Thyroid gland (tissue), 4 donors: ENCODE measurements around the gene CXXC1. TPM values are rescaled to one million over a fixed set of nuclear protein-coding genes. Genes with fewer than 3 reads are reported as not detected.
"Not testable (repeated sequence)": the region's sequence is repeated elsewhere in the genome, so short reads cannot be mapped to it uniquely, and the experiment has no call there.

ENCODE experiments used
- DNase-seq, 2 donors: peaks; one replicate each; pipeline ENCODE4 v3.0.0-alpha.2; 2019
- H3K27ac ChIP-seq, 3 donors: fragments of 200-600 bp; sonication (generic); 1 replicate in 2 of 3; 2 replicates in 1 of 3; pipeline ENCODE4 v1.5.1; 2016 to 2019; ENCODE audit warnings: mild to moderate bottlenecking in 1 of 3, moderate library complexity in 1 of 3
- H3K27me3 ChIP-seq: fragments of 200-600 bp; sonication (generic); one replicate; pipeline ENCODE4 v1.5.1; 2019
- H3K36me3 ChIP-seq, 2 donors: fragments of 200-600 bp; sonication (generic); one replicate each; pipeline ENCODE4 v1.5.1; 2016 to 2019
- H3K4me1 ChIP-seq, 2 donors: fragments of 200-600 bp; sonication (generic); one replicate each; pipeline ENCODE4 v1.5.1; 2017 to 2019
- H3K4me3 ChIP-seq, 3 donors: fragments of 200-600 bp; sonication (generic); replicated peaks in 1 of 3; 1 replicate in 2 of 3; 2 replicates in 1 of 3; pipeline ENCODE4 v1.5.1; 2016; ENCODE audit warnings: mild to moderate bottlenecking in 1 of 3
- H3K9me3 ChIP-seq: fragments of 200-600 bp; sonication (generic); one replicate; pipeline ENCODE4 v1.5.1; 2017
- POLR2A ChIP-seq, 2 donors: fragments of 450-650 bp; IDR thresholded peaks; one replicate each; pipeline ENCODE4 v1.6.1; 2017; ENCODE audit warnings: antibody characterized with exemption in 2 of 2, mild to moderate bottlenecking in 2 of 2, moderate library complexity in 1 of 2
- WGBS, 2 donors: methylation state at CpG; one replicate each; pipeline ENCODE4 v1.1.5; 2017; 5-methylcytosine and 5-hydroxymethylcytosine counted together
- intact Hi-C: fragments of 100-400 bp; cut with DNase I; formaldehyde crosslinking; loops from one replicate; pipeline ENCODE4 v1.15.1; 2023
- total RNA-seq, 4 donors: library from RNA; depleted of rRNA; stranded (reverse); fragments of >200 nt; gene quantifications; one replicate each; pipeline ENCODE4 v1.2.3, GENCODE V29; 2016
- TF ChIP-seq, protein P1 (sequence below), 6 experiments: fragments of 200-600 bp in 3 of 6; fragments of 450-650 bp in 3 of 6; sonication (generic) in 3 of 6; IDR thresholded peaks; one replicate each; pipeline ENCODE4 v1.5.1; 2016 to 2019; ENCODE audit warnings: antibody characterized with exemption in 6 of 6, mild to moderate bottlenecking in 2 of 6, inconsistent platforms in 1 of 6, moderate library complexity in 1 of 6

The CXXC1 gene
- total RNA-seq, 4 donors from 2014 or later: 39.7 to 125 (median 62.7) TPM

DNA sequence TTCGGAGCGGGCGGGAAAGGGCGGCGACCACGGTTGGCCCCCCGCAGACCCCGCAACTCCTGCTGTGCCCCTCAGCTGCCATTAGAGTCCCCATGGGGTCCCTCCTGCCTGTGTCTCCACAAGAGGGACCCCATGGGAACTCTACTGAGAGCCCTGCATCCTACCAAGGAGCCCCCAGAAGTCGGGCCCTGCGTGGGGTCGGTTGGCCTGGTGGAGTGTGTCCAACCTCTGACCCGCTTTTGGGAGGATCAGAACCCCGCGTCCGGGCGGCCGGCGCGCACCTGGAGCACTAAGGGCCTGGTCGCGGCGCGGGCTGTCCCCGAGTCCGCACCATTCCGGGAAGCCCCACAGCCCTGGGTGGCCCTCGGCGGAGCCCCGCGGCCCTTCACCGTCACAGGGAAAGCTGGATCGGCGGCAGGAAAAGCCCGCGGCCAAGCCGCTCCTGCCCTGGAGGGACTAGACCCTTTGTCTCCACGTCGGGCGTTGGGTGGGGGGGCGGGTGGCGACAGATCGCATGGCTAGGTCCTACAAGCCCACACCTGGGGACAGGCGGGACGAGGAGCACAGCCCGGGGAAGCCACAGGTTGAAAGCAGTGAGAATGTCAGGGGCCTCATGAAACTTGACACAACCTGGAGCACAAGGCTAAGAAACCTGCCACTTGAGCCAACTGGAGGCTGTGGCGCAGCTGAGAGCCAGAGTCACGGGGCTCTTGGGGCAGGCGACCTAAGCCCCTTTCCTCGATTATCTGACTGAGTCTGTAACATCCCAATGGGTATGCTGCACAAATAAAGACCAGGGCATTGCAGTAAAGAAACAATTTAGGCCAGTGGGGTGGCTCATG lies 11.2 kb upstream of the CXXC1 start:
- intact Hi-C loops: no loop called here
- no peak for TF ChIP-seq POLR2A (IDR thresholded peaks at IDR 0.05)
- TF ChIP-seq, protein P1, sequence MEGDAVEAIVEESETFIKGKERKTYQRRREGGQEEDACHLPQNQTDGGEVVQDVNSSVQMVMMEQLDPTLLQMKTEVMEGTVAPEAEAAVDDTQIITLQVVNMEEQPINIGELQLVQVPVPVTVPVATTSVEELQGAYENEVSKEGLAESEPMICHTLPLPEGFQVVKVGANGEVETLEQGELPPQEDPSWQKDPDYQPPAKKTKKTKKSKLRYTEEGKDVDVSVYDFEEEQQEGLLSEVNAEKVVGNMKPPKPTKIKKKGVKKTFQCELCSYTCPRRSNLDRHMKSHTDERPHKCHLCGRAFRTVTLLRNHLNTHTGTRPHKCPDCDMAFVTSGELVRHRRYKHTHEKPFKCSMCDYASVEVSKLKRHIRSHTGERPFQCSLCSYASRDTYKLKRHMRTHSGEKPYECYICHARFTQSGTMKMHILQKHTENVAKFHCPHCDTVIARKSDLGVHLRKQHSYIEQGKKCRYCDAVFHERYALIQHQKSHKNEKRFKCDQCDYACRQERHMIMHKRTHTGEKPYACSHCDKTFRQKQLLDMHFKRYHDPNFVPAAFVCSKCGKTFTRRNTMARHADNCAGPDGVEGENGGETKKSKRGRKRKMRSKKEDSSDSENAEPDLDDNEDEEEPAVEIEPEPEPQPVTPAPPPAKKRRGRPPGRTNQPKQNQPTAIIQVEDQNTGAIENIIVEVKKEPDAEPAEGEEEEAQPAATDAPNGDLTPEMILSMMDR (IDR thresholded peaks at IDR 0.05): no peak
- H3K36me3 ChIP-seq: no peaks in the 10 kb centered on the region
- H3K9me3 ChIP-seq: no peaks in the 10 kb centered on the region
- WGBS, 2 donors: 21% methylated on average over 12 to 21 of the region's 49 CpGs
- DNase-seq: peak in 1 of 2 donors; percentile 1
- peak overlapping the region in 2 of 3 donors; percentile 32 to 38 for H3K4me3 ChIP-seq
- H3K27ac ChIP-seq: no peak overlapping the region
- peaks cover 6% of the 10 kb centered on the region in 2 donors for H3K4me1 ChIP-seq
- H3K27me3 ChIP-seq: no peaks in the 10 kb centered on the region

DNA sequence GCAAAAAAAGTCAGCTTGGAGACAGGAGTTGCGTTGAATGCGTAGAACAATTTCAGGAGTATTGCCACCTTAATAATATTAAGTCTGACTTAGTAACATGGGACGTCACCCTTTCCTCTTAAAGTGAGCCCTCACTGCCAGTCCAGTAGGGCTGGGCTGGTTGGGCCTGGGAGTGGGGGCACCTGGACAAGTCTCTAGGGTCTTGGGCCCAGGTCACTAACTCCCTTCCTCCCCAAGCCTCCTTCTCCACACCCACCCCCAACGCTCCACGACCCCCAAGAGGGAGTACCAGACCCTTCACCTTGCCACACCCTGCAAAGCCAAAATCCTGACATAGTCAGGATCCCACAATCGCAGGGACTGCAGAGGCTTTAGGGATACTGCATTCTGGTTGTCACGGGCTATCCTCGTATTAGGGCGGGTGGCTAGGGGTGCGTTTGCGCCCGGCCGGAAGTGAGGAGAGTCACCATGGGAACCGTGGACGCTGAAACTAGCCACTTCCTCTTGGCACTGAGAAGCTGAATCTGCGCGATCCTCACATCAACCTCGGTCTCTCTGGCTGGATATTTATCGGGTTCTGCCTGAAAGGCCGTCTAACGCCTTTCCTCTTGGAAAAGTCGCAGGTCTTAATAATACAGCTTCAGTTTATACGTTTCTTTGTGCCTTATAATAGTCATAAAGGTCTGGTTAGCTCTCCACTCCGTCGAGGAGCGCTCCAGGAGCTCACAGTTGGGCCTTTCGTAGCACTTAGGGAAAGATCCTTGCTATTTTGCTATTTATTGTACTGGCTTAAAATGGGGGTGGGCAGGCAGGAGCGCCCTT lies 10.3 kb upstream of the CXXC1 start:
- intact Hi-C loops: no loop called here
- peak overlapping the region; percentile 32 to 42 (median 38) for H3K4me3 ChIP-seq

DNA sequence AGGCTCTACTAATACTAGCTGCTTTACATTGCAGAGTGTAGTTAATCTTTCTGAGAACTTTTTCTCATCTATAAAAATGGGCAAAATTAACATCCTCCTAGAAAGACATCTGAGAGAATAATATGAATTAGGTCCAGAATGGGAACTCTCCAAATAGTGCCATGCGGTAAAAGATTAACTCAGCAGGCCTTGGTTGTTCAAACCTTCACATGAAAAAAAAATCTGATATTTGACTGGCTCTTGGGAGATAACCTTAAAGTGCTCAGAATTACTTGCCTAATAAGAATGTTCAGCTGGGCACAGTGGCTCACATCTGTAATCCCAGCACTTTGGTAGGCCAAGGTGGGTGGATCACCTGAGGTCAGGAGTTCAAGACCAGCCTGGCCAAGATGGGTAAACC lies 5.5 kb upstream of the CXXC1 start:
- no peaks in the 10 kb centered on the region for H3K4me1 ChIP-seq
- H3K36me3 ChIP-seq: no peaks in the 10 kb centered on the region
- no peak for DNase-seq
- WGBS, 2 donors: 94 to 100% methylated on average over 1 of the region's 1 CpG
- no peaks in the 10 kb centered on the region for H3K27me3 ChIP-seq
- intact Hi-C loops: no loop called here
- H3K27ac ChIP-seq: no peak overlapping the region
- no peak overlapping the region for H3K4me3 ChIP-seq
- TF ChIP-seq POLR2A (IDR thresholded peaks at IDR 0.05): no peak
- TF ChIP-seq, protein P1 (IDR thresholded peaks at IDR 0.05): no peak
- no peaks in the 10 kb centered on the region for H3K9me3 ChIP-seq

More for the DNA sequence above, 10.3 kb upstream of the CXXC1 start:
- peak; percentile 77 to 78 for DNase-seq
- TF ChIP-seq, protein P1 (IDR thresholded peaks at IDR 0.05): no peak
- TF ChIP-seq POLR2A (IDR thresholded peaks at IDR 0.05): no peak
- Histone ChIP-seq H3K9me3 (no peaks in the 10 kb centered on the region), H3K36me3 (no peaks in the 10 kb centered on the region), H3K27me3 (no peaks in the 10 kb centered on the region), H3K4me1 (peaks cover 6% of the 10 kb centered on the region in 2 donors), H3K27ac (no peak overlapping the region)
- WGBS, 2 donors: 12 to 16% methylated on average over 28 of the region's 28 CpGs

DNA sequence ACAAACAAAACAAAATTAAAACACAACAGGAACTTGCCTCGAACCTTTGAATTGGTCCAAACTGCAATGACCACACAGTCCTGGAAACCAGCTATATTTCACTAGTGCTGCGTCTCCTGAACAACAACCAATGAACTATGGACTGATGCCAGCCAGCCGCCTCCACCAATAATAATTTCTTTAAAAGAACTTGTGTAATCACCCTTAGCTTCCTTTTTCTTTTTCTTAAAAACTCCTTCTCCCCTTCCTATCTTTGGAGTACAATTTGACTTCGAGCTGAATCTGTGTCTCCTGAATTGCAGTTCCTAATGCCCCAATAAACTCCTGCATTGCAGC lies 1.6 kb upstream of the CXXC1 start:
- intact Hi-C loops: loop anchor here (10.0 kb wide), 1 partner anchor 66 kb away; no protein-coding TSS in a partner anchor
- Histone ChIP-seq H3K36me3 (peaks cover 3 to 4% of the 10 kb centered on the region in 2 donors), H3K9me3 (no peaks in the 10 kb centered on the region), H3K27ac (no peak overlapping the region), H3K27me3 (no peaks in the 10 kb centered on the region), H3K4me3 (no peak overlapping the region), H3K4me1 (no peaks in the 10 kb centered on the region)
- WGBS, 2 donors: 89 to 96% methylated on average over 4 of the region's 4 CpGs
- TF ChIP-seq POLR2A (IDR thresholded peaks at IDR 0.05): no peak
- TF ChIP-seq, protein P1 (IDR thresholded peaks at IDR 0.05): no peak
- no peak for DNase-seq

DNA sequence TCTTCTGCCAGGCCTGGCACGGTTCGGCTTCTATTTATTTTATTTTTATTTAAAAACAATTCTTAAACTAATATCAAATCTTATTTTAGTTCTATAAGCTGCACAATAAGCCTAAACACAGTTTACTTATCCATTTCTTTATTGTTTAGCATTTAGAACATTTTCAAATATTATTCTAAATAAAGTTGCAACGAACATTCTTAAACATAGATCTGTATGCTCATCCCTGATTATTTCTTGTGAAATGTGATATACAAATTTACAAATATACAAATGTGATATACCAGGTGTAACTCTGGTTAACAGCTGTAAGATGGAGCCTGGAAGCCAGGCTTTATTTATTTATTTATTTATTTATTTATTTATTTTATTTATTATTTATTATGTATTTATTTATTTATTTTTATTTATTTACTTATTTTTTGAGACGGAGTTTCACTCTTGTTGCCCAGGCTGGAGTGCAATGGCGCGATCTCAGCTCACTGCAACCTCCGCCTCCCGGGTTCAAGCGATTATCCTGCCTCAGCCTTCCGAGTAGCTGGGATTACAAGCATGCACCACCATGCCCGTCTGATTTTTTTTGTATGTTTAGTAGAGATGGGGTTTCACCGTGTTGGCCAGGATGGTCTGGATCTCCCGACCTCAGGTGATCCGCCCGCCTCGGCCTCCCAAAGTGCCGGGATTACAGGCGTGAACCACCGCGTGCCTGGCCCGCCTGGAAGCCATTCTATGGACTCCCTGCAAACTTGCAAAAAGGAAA lies 1.0 kb upstream of the CXXC1 start:
- intact Hi-C loops: loop anchor here (10.0 kb wide), 1 partner anchor 66 kb away; no protein-coding TSS in a partner anchor
- Histone ChIP-seq H3K4me3 (peak overlapping the region in 2 of 3 donors; percentile 61 to 92), H3K27ac (peak overlapping the region; percentile 85 to 94 (median 86))
- not testable (repeated sequence) for H3K4me1 ChIP-seq, H3K27me3 ChIP-seq, DNase-seq, H3K9me3 ChIP-seq, H3K36me3 ChIP-seq
- 76 to 77% methylated on average over 21 of the region's 21 CpGs for WGBS, 2 donors
